WTC11 (cell line): Measurements from ENCODE around the gene NR4A3. TPM values are rescaled to one million over a fixed set of nuclear protein-coding genes. Genes with fewer than 3 reads are reported as not detected.

Experiments used
- ATAC-seq: fragments of 200-7000 bp; cut with Tn5 transposase; 2 replicates; pipeline ENCODE4 v1.10.0; 2021; ENCODE audit warnings: mild to moderate bottlenecking, moderate library complexity
- CTCF ChIA-PET: fragments of 300-600 bp; sonication (Branson Sonifier 250); formaldehyde crosslinking; loops from one replicate; lab custom pipeline; 2021; ENCODE audit warnings: antibody characterized with exemption; lab: Charles Lee
- POLR2A ChIA-PET: fragments of 350-600 bp; sonication (Branson Sonifier 250); formaldehyde crosslinking; loops from one replicate; lab custom pipeline; 2021; ENCODE audit warnings: antibody characterized with exemption; lab: Charles Lee
- DNase-seq: peaks from one replicate; pipeline ENCODE4 v3.0.0; 2021; ENCODE audit warnings: low spot score
- H3K27ac Mint-ChIP-seq: 2 replicates; pipeline ENCODE4 v1.8.0; 2021; ENCODE audit warnings: mixed read lengths
- H3K27me3 Mint-ChIP-seq: 2 replicates; pipeline ENCODE4 v1.8.0; 2021; ENCODE audit warnings: low read depth, mild to moderate bottlenecking, moderate library complexity, mixed read lengths
- H3K36me3 Mint-ChIP-seq: 2 replicates; pipeline ENCODE4 v1.8.0; 2021; ENCODE audit warnings: mixed read lengths
- H3K4me1 Mint-ChIP-seq: 2 replicates; pipeline ENCODE4 v1.8.0; 2022; ENCODE audit warnings: mixed read lengths
- H3K4me3 Mint-ChIP-seq: 2 replicates; pipeline ENCODE4 v1.8.0; 2021; ENCODE audit warnings: mild to moderate bottlenecking, moderate library complexity, mixed read lengths
- H3K9me3 Mint-ChIP-seq: 2 replicates; pipeline ENCODE4 v1.8.0; 2021; ENCODE audit warnings: mixed read lengths
- AR ChIP-seq: fragments of 250-450 bp; sonication (Bioruptor Pico); IDR thresholded peaks from 2 replicates; pipeline ENCODE4 v1.9.0; 2021; ENCODE audit warnings: mild to moderate bottlenecking
- ATF2 ChIP-seq: sonication (generic); formaldehyde crosslinking; IDR thresholded peaks from 2 replicates; pipeline ENCODE4 v1.8.1; 2022; ENCODE audit warnings: low read depth, missing genetic modification reagents, borderline replicate concordance
- E2F1 ChIP-seq: sonication (generic); formaldehyde crosslinking; IDR thresholded peaks from 2 replicates; pipeline ENCODE4 v1.8.0; 2022; ENCODE audit warnings: mild to moderate bottlenecking, missing genetic modification reagents
- EMX1 ChIP-seq: fragments of 250-450 bp; sonication (Bioruptor Pico); IDR thresholded peaks from 2 replicates; pipeline ENCODE4 v1.8.0; 2021; ENCODE audit warnings: mild to moderate bottlenecking
- ESRRA ChIP-seq: sonication (generic); formaldehyde crosslinking; IDR thresholded peaks from 2 replicates; pipeline ENCODE4 v1.8.1; 2022; ENCODE audit warnings: mild to moderate bottlenecking, missing genetic modification reagents, borderline replicate concordance
- IRF2 ChIP-seq: sonication (generic); formaldehyde crosslinking; IDR thresholded peaks from 2 replicates; pipeline ENCODE4 v1.8.0; 2022; ENCODE audit warnings: low read depth, missing genetic modification reagents, borderline replicate concordance
- KAT7 ChIP-seq: sonication (generic); formaldehyde crosslinking; IDR thresholded peaks from 2 replicates; pipeline ENCODE4 v1.8.1; 2023; ENCODE audit warnings: missing genetic modification reagents, mild to moderate bottlenecking, borderline replicate concordance
- MYBL2 ChIP-seq: sonication (generic); formaldehyde crosslinking; IDR thresholded peaks from 2 replicates; pipeline ENCODE4 v1.8.1; 2023; ENCODE audit warnings: mild to moderate bottlenecking, moderate library complexity, missing genetic modification reagents
- NFYB ChIP-seq: sonication (generic); formaldehyde crosslinking; conservative IDR thresholded peaks from 2 replicates; pipeline ENCODE4 v1.8.0; 2022; ENCODE audit warnings: low read depth, missing genetic modification reagents
- PRRX2 ChIP-seq: fragments of 250-450 bp; sonication (Bioruptor Pico); IDR thresholded peaks from 2 replicates; pipeline ENCODE4 v1.8.0; 2021; ENCODE audit warnings: mild to moderate bottlenecking
- RELA ChIP-seq: sonication (generic); formaldehyde crosslinking; IDR thresholded peaks from 2 replicates; pipeline ENCODE4 v1.8.1; 2022; ENCODE audit warnings: missing genetic modification reagents, mild to moderate bottlenecking, borderline replicate concordance
- SMAD4 ChIP-seq: sonication (generic); formaldehyde crosslinking; IDR thresholded peaks from 2 replicates; pipeline ENCODE4 v1.8.0; 2022; ENCODE audit warnings: mild to moderate bottlenecking, missing genetic modification reagents
- SP1 ChIP-seq: sonication (generic); formaldehyde crosslinking; conservative IDR thresholded peaks from 2 replicates; pipeline ENCODE4 v1.8.1; 2022; ENCODE audit warnings: missing genetic modification reagents
- STAT6 ChIP-seq: sonication (generic); formaldehyde crosslinking; conservative IDR thresholded peaks from 2 replicates; pipeline ENCODE4 v1.8.1; 2023; ENCODE audit warnings: mild to moderate bottlenecking, low read depth, missing genetic modification reagents, moderate library complexity
- TEAD1 ChIP-seq: sonication (generic); formaldehyde crosslinking; IDR thresholded peaks from 2 replicates; pipeline ENCODE4 v1.8.0; 2022; ENCODE audit warnings: mild to moderate bottlenecking, missing genetic modification reagents
- TEAD4 ChIP-seq: sonication (generic); formaldehyde crosslinking; IDR thresholded peaks from 2 replicates; pipeline ENCODE4 v1.8.0; 2022; ENCODE audit warnings: mild to moderate bottlenecking, missing genetic modification reagents
- USF2 ChIP-seq: sonication (generic); formaldehyde crosslinking; IDR thresholded peaks from 2 replicates; pipeline ENCODE4 v1.8.1; 2023; ENCODE audit warnings: mild to moderate bottlenecking, missing genetic modification reagents, moderate library complexity
- ZBTB43 ChIP-seq: sonication (generic); formaldehyde crosslinking; IDR thresholded peaks from 2 replicates; pipeline ENCODE4 v1.8.1; 2023; ENCODE audit warnings: mild to moderate bottlenecking, missing genetic modification reagents
- ZMAT4 ChIP-seq: fragments of 250-450 bp; sonication (Bioruptor Pico); IDR thresholded peaks from 2 replicates; pipeline ENCODE4 v1.9.0; 2021; ENCODE audit warnings: mild to moderate bottlenecking
- ZNF512 ChIP-seq: sonication (generic); formaldehyde crosslinking; IDR thresholded peaks from 2 replicates; pipeline ENCODE4 v1.8.1; 2022; ENCODE audit warnings: missing genetic modification reagents, borderline replicate concordance
- ZNF671 ChIP-seq: fragments of 250-450 bp; sonication (Bioruptor Pico); IDR thresholded peaks from 2 replicates; pipeline ENCODE4 v1.8.0; 2021; ENCODE audit warnings: mild to moderate bottlenecking
- total RNA-seq: library from RNA; stranded (reverse); gene quantifications from 3 replicates; pipeline ENCODE4 v1.2.3, GENCODE V29; 2021

The NR4A3 gene
- total RNA-seq, 1 experiment from 2014 or later: 0.57 TPM

GRCh38 chr9:99831857-99832557 lies 10.3 kb downstream of the NR4A3 start (continued):
- TF ChIP-seq TEAD1 (CRISPR knock-in tag): no peak
- no peak for TF ChIP-seq ESRRA (CRISPR knock-in tag)
- no peak for TF ChIP-seq SMAD4 (CRISPR knock-in tag)
- TF ChIP-seq IRF2 (CRISPR knock-in tag): no peak

GRCh38 chr9:99832558-99832864 lies 10.8 kb downstream of the NR4A3 start:
- no peaks in the 10 kb centered on the region for H3K36me3 Mint-ChIP-seq
- ChIA-PET POLR2A (no interaction called here), CTCF (no interaction called here)
- no peak for DNase-seq
- H3K4me3 Mint-ChIP-seq: no peak overlapping the region
- H3K4me1 Mint-ChIP-seq: peaks cover 19% of the 10 kb centered on the region
- H3K27me3 Mint-ChIP-seq: peaks cover 40% of the 10 kb centered on the region
- H3K9me3 Mint-ChIP-seq: no peaks in the 10 kb centered on the region
- no peak for TF ChIP-seq ZMAT4
- TF ChIP-seq RELA (CRISPR knock-in tag): no peak
- no peak for TF ChIP-seq USF2 (CRISPR knock-in tag)
- no peak for TF ChIP-seq PRRX2 (CRISPR knock-in tag)
- TF ChIP-seq ZBTB43: no peak
- TF ChIP-seq TEAD4 (CRISPR knock-in tag): no peak
- no peak for TF ChIP-seq AR (CRISPR knock-in tag)
- TF ChIP-seq ZNF512 (CRISPR knock-in tag): no peak
- no peak for TF ChIP-seq SP1 (CRISPR knock-in tag)
- no peak for TF ChIP-seq ATF2
- ATAC-seq: no peak
- H3K27ac Mint-ChIP-seq: no peak overlapping the region

GRCh38 chr9:99833735-99834134 lies 12.1 kb downstream of the NR4A3 start:
- Mint-ChIP-seq H3K9me3 (no peaks in the 10 kb centered on the region), H3K27me3 (peaks cover 29% of the 10 kb centered on the region), H3K36me3 (no peaks in the 10 kb centered on the region), H3K4me3 (no peak overlapping the region), H3K4me1 (peaks cover 13% of the 10 kb centered on the region), H3K27ac (no peak overlapping the region)
- DNase-seq (no peak), ATAC-seq (peak; percentile 38; the same call in 1 of the 2 replicates)
- CTCF ChIA-PET: interaction anchor here (1.0 to 1.5 kb wide), 2 partner anchors 9 to 22 kb away, joined by 4 to 5 read pairs; no protein-coding TSS in a partner anchor
- POLR2A ChIA-PET: no interaction called here
- no peak for TF ChIP-seq STAT6 (CRISPR knock-in tag)
- TF ChIP-seq EMX1: no peak
- TF ChIP-seq E2F1 (CRISPR knock-in tag): no peak
- no peak for TF ChIP-seq NFYB (CRISPR knock-in tag)
- TF ChIP-seq ZNF671 (CRISPR knock-in tag): no peak
- no peak for TF ChIP-seq ESRRA (CRISPR knock-in tag)
- TF ChIP-seq MYBL2 (CRISPR knock-in tag): no peak
- no peak for TF ChIP-seq KAT7
